ENCODE data around the gene KCND3. TPM values are rescaled to one million over a fixed set of nuclear protein-coding genes. Genes with fewer than 3 reads are reported as not detected.
"Not testable (repeated sequence)": the region's sequence is repeated elsewhere in the genome, so short reads cannot be mapped to it uniquely, and the experiment has no call there.

The KCND3 gene
- total RNA-seq, 1 donor: 0.09 TPM

DNA sequence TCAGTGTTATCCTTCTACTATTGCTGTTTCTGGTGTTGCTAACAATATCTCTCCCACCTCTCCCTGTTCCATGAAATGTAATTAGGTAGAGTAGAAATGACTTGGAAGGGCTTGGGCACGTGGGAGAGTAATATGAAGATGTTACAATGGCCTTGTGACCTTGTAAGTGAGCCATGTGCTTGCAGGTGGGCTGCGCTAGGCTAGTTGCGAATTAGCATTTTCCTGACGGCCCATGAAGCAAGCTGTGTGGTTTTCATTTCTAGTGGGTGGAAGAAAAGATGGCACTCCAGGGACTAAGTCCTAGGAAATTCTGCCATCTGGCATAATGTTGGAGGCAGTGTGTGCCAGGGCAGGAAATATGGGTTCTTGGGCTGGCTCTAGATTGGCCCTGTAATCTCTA is 241.5 kb downstream of the KCND3 start:
- TF ChIP-seq, protein P1, sequence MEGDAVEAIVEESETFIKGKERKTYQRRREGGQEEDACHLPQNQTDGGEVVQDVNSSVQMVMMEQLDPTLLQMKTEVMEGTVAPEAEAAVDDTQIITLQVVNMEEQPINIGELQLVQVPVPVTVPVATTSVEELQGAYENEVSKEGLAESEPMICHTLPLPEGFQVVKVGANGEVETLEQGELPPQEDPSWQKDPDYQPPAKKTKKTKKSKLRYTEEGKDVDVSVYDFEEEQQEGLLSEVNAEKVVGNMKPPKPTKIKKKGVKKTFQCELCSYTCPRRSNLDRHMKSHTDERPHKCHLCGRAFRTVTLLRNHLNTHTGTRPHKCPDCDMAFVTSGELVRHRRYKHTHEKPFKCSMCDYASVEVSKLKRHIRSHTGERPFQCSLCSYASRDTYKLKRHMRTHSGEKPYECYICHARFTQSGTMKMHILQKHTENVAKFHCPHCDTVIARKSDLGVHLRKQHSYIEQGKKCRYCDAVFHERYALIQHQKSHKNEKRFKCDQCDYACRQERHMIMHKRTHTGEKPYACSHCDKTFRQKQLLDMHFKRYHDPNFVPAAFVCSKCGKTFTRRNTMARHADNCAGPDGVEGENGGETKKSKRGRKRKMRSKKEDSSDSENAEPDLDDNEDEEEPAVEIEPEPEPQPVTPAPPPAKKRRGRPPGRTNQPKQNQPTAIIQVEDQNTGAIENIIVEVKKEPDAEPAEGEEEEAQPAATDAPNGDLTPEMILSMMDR (IDR thresholded peaks at IDR 0.05; ENCODE audit: insufficient read depth, low read length): no peak
- no peak for DNase-seq (ENCODE audit: low read depth)
- no peak overlapping the region for H3K4me3 ChIP-seq (ENCODE audit: low read depth, low read length)

DNA sequence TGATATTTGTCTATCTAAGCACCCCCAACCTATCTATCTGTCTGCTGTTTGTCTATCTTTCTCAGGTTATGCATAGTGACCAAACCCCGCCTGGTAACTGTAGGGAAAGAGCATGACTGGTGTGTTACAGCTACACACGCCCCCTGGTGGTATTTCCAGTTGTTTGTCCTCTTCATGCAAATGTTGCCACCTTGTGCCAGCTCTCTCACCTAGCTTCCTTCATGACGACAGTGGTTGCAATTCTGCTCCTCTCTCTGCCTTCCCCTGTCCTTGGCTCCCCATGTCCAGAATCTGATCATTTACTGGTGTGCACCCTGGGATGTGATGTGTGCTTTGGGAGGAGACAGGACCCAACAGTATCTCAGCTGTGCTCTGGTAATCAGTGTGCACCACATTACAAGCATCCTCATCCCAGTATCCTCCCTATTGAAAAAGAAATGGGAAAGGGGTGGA is 242.2 kb downstream of the KCND3 start:
- H3K4me3 ChIP-seq (ENCODE audit: low read depth, low read length): no peak overlapping the region
- TF ChIP-seq, protein P1 (IDR thresholded peaks at IDR 0.05; ENCODE audit: insufficient read depth, low read length): peak; percentile 62
- peak; percentile 79 for DNase-seq (ENCODE audit: low read depth)

DNA sequence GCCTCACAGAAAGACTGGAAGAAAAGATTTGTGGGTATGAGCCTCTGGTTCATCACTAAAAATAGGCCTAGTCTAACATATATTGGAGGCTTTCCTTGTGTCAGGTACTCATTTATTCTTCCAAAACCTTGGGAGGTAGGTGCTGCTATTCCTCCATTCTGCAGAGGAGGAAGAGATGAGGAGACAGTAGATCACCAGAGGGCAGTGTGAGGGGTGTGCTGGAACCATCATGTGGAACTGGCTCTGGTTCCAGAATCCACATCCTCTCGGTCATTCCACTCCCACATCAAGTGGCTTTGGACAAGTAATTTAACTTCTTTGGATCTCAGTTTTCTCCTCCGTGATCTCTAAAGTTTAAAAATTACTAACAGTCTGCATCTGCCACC is 242.9 kb downstream of the KCND3 start:
- no peak overlapping the region for H3K4me3 ChIP-seq (ENCODE audit: low read depth, low read length)
- DNase-seq (ENCODE audit: low read depth): no peak
- TF ChIP-seq, protein P1 (IDR thresholded peaks at IDR 0.05; ENCODE audit: insufficient read depth, low read length): no peak

DNA sequence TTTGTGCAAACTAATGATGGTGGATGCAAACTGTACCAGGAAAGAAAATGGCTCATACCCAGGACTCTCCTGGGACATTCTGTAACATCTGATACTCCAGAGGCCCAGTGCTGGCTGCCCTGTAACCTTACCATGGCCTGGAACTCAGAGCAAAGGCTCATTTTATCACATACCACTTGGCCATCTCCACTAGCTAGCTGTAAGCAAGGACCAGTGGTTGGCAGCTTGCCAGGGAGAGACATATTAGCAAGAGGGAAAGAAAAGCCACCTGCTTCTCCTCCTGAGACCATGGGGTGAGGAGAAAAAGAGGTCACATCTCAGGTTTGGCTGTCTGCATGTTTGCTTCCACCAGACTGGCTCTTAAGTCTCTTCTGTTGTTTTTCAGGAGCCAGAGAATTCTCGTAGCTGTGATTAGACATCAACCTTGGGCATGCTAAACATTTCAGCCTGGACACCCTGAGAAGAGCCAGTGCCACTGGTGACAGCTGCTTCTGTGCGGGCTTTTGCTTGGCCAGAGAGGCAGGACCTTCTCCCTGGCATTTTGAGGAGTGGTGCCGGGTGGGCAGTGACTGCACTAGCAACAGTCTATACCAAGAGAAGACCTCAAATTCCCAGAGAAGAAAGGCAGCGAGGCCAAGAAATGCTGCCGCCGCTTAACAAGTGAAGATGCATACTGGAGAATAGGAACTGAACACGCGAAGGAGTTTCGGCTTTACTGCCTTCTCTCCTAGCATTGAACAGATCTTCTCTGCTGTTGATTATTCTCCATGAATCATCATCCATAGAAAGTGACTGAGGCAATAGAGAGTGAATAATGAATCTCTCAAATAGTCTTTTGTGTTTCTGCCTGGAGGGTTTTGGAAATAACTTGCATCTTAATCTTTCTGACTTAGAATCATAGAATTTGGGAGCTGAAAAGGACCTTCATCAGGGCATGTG is 243.5 kb downstream of the KCND3 start:
- DNase-seq (ENCODE audit: low read depth): peak; percentile 25
- H3K4me3 ChIP-seq (ENCODE audit: low read depth, low read length): no peak overlapping the region
- TF ChIP-seq, protein P1 (IDR thresholded peaks at IDR 0.05; ENCODE audit: insufficient read depth, low read length): no peak

DNA sequence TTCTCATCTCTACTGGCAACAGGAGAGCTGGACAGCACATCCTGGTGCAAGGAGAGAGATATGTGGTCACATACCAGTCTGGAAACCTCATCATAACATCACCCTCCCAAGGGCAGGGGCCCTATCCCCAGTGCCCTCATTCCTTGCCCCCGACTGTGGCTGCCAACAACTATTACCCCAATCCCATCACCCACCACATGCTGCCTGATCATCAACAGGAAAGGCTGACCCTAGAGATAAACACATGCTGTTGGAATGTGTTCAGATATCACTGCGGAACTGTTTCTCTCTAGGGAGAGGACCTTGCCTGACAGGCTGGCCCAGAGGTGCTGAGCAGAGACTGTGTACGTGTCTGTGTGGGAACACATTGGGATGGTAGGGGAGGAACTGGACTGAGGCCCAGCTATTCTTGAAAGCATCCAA is 245.8 kb downstream of the KCND3 start:
- TF ChIP-seq, protein P1 (IDR thresholded peaks at IDR 0.05; ENCODE audit: insufficient read depth, low read length): no peak
- no peak overlapping the region for H3K4me3 ChIP-seq (ENCODE audit: low read depth, low read length)
- peak; percentile 30 for DNase-seq (ENCODE audit: low read depth)

DNA sequence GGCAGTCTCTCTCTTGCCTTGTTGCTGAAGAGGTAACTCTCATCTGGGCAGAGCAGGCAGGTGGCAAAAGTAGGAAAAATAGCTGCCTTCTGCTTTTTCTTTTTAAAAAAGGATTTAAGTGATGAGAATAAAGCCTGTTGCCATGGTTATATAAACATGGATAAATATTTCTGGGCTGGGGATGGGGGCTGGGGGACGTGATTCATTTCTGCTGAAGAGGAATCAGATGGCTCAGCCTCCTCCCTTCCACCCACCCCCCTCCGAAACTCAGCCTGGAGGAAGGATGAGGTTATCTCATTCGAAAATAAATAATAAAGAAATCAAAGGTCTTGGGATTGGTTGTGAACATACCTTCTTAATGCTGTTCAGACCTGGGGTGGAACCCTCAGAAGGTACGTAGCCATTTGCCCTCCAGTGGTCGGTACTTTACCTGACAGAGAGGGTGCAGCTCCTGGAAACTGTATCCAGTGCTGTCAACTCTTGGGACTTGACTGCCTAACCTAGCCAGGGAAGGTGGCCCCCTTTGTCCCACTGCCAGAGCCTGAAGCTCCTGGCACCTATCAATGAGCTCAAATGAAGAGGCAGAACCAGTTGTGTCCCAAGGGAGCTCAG is 246.4 kb downstream of the KCND3 start:
- DNase-seq (ENCODE audit: low read depth): no peak
- TF ChIP-seq, protein P1 (IDR thresholded peaks at IDR 0.05; ENCODE audit: insufficient read depth, low read length): no peak
- H3K4me3 ChIP-seq (ENCODE audit: low read depth, low read length): no peak overlapping the region

DNA sequence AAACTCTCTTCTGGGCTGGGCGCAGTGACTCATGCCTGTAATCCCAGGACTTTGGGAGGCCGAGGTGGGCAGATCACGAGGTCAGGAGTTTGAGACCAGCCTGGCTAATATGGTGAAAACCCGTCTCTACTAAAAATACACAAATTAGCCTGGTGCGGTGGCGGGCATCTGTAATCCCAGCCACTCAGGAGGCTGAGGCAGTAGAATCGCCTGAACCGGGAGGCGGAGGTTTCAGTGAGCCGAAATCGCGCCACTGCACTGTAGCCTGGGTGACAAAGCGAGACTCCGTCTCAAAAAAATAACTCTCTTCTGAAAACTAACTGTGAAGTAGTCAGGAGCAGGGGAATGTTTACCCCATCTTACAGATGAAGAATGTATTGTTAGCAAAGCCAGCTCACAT is 247.2 kb downstream of the KCND3 start:
- not testable (repeated sequence) for DNase-seq (ENCODE audit: low read depth); H3K4me3 ChIP-seq (ENCODE audit: low read depth, low read length)
